Measurements from ENCODE around the gene GVQW3.
"Not testable (repeated sequence)": the region's sequence is repeated elsewhere in the genome, so short reads cannot be mapped to it uniquely, and the experiment has no call there.

Gene GVQW3

GRCh38 chr11:76380159-76380976 lies 755 bp upstream of the GVQW3 start:
- in situ Hi-C loops (cut with HindIII; ENCODE audit: low pct_ligation_motif_present, low pct_unique_long_range_greater_than_20kb, low sequenced_read_pairs): no loop called here
- peak; percentile 18 for DNase-seq

DNA sequence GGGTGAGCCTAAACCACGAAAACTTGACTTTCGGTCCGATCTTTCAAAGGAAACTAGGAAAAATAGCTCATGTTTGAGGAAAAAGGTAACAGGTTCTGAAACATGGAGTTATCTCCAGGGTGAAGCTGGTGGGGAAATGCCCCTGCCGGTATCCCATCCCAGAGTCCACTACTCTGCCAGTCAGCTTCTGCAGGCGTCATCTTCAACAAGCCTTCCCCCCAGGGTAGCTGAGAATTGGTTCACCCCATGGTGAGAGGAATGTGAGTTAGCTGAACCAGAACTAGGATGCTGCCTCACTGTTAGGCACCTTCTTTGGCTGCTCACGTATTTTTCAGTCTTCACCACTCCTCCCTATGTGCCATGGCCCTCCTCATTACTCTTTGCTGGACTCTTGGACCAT lies 1.1 kb downstream of the GVQW3 start:
- in situ Hi-C loops (cut with HindIII; ENCODE audit: low pct_ligation_motif_present, low pct_unique_long_range_greater_than_20kb, low sequenced_read_pairs): no loop called here
- no peak for DNase-seq

GRCh38 chr11:76385903-76386302 lies 4.8 kb downstream of the GVQW3 start:
- DNase-seq: no peak
- in situ Hi-C loops (cut with HindIII; ENCODE audit: low pct_ligation_motif_present, low pct_unique_long_range_greater_than_20kb, low sequenced_read_pairs): no loop called here

DNA sequence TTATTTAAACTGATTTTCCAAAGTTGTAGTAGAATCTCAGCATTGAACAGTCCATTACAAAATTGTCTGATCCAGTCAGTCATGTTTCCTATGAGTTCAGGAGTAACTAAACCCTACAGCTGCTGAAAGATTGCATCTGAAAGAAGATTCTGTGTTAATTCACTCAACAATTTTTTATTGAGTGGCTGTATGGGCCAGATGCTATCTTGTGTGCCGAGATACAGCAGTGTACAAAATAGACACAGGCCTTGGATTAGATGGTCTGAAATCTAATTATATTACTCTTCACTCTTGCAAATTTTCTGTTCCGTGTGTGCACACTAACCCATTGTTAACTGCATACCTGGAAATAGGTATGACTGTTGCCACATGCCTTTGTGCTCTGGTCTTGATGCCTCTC lies 7.3 kb downstream of the GVQW3 start:
- DNase-seq: no peak
- in situ Hi-C loops (cut with HindIII; ENCODE audit: low pct_ligation_motif_present, low pct_unique_long_range_greater_than_20kb, low sequenced_read_pairs): no loop called here

DNA sequence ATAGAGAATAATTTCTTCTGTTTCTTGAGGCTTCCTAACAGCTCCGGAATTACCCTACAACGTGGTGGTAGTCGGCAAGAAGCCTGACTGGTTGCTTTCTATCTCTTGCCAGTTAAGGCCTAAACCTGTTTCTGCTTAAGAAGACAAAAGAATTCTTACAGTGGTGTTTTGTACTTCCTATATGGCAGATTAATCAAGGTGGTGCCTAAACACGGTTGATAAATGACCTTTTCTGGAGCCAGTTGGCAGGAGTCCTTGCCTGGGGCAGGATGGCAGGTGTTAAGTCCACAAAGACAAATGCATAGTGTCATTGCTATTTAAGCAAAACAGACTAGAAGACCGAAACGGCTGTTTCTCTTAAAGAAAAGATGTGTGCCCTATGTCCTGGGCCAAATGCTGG lies 9.9 kb downstream of the GVQW3 start:
- in situ Hi-C loops (cut with HindIII; ENCODE audit: low pct_ligation_motif_present, low pct_unique_long_range_greater_than_20kb, low sequenced_read_pairs): no loop called here
- no peak for DNase-seq

DNA sequence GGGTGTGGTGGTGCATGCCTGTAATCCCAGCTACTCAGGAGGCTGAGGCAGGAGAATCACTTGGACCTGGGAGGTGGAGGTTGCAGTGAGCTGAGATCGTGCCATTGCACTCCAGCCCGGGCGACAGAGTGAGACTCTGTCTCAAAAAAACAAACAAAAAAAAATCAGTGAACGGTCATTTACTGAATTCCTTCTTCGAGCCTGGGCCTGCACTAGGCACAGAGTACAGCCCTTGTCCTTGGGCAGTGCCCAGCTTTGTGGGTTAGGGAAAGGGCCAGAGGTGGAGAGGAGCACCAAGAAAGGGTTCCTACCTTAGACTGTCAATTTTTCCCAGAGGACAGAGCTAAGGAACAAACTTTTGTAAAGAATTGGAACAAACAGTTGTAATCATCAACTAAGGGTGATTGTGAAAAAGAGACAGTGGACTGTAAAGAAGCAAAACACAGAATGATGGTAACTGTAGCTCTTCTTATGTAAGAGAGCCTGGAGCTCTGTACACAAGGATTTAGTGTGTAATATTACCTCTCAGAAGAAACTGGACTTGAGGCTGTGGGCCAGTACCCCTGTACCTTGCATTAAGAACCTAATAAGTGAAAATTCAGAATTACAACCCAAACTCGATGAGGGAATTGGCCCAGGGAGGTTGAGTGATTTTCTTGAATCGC lies 10.8 kb downstream of the GVQW3 start:
- DNase-seq: no peak
- in situ Hi-C loops (cut with HindIII; ENCODE audit: low pct_ligation_motif_present, low pct_unique_long_range_greater_than_20kb, low sequenced_read_pairs): no loop called here

GRCh38 chr11:76392870-76393269 lies 11.7 kb downstream of the GVQW3 start:
- no peak for DNase-seq
- in situ Hi-C loops (cut with HindIII; ENCODE audit: low pct_ligation_motif_present, low pct_unique_long_range_greater_than_20kb, low sequenced_read_pairs): no loop called here

- no peak for DNase-seq
- in situ Hi-C loops (cut with HindIII; ENCODE audit: low pct_ligation_motif_present, low pct_unique_long_range_greater_than_20kb, low sequenced_read_pairs): no loop called here
Measured at GRCh38 chr11:76394411-76394810, 13.3 kb downstream of the GVQW3 start.

- in situ Hi-C loops (cut with HindIII; ENCODE audit: low pct_ligation_motif_present, low pct_unique_long_range_greater_than_20kb, low sequenced_read_pairs): no loop called here
- no peak for DNase-seq
Measured at GRCh38 chr11:76395296-76395695, 14.2 kb downstream of the GVQW3 start.

DNA sequence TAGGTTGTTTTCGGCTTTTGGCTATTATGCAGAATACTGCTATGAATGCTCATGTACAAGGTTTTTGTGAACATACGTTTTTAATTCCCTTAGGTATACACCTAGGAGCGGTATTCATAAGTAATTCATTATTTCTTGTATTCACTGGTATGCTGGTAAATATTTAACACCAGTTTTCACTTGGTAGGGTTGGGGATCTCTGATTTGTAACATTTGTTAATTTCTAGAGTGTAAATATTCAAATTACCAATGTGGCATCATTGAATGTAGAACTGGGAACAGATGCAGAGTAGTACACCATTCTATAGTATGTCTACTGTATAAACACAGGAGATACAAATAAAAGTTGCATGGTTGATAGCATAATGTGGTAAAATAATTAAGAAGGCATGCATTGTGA lies 16.3 kb downstream of the GVQW3 start:
- DNase-seq: no peak
- in situ Hi-C loops (cut with HindIII; ENCODE audit: low pct_ligation_motif_present, low pct_unique_long_range_greater_than_20kb, low sequenced_read_pairs): no loop called here

- in situ Hi-C loops (cut with HindIII; ENCODE audit: low pct_ligation_motif_present, low pct_unique_long_range_greater_than_20kb, low sequenced_read_pairs): no loop called here
- no peak for DNase-seq
Measured at GRCh38 chr11:76400967-76401366, 19.8 kb downstream of the GVQW3 start.

DNA sequence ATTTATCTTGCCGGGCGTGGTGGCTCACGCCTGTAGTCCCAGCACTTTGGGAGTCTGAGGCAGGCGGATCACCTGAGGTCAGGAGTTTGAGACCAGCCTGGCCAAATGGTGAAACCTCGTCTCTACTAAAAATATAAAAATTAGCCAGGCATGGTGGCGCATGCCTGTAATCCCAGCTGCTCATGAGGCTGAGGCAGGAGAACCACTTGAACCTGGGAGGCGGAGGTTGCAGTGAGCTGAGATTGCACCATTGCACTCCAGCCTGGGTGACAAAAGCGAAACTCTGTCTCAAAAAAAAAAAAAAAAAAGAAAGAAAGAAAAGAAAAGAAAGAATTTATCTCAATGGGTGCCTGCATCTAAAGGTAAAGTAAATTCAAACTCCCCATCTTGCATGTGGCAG lies 20.4 kb downstream of the GVQW3 start:
- DNase-seq; in situ Hi-C loops (cut with HindIII; ENCODE audit: low pct_ligation_motif_present, low pct_unique_long_range_greater_than_20kb, low sequenced_read_pairs): not testable (repeated sequence)

- no peak for DNase-seq
- in situ Hi-C loops (cut with HindIII; ENCODE audit: low pct_ligation_motif_present, low pct_unique_long_range_greater_than_20kb, low sequenced_read_pairs): no loop called here
Measured at GRCh38 chr11:76406359-76406758, 25.2 kb downstream of the GVQW3 start.

- in situ Hi-C loops (cut with HindIII; ENCODE audit: low pct_ligation_motif_present, low pct_unique_long_range_greater_than_20kb, low sequenced_read_pairs): no loop called here
- peak; percentile 63 for DNase-seq
Measured at GRCh38 chr11:76408171-76408965, 27.2 kb downstream of the GVQW3 start.

DNA sequence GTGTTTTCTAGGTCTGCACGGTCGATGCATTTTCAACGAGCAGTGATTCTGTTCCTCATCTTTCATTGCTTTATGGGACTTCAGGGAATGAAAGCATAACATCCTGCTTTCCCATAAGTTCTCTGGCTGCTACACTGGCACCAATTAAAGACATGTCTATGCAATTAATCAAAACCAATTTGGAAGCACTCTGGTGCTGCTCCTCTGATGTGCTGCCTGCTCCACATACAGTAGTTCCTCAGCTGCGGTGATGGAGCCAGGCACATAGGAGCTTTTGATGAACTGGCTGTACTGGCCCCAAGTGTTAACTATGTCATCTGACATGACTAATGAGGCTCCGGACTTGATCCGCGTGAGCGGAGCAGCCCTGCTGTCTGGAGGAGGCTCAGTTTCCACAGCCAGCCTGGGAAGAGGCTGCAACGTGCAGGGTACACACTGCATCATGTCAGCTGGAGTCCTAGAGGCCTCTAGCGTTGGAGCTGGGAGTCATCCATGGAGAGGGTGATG lies 29.8 kb downstream of the GVQW3 start:
- in situ Hi-C loops (cut with HindIII; ENCODE audit: low pct_ligation_motif_present, low pct_unique_long_range_greater_than_20kb, low sequenced_read_pairs): no loop called here
- no peak for DNase-seq

- in situ Hi-C loops (cut with HindIII; ENCODE audit: low pct_ligation_motif_present, low pct_unique_long_range_greater_than_20kb, low sequenced_read_pairs): no loop called here
- DNase-seq: no peak
Measured at GRCh38 chr11:76415073-76415472, 34.0 kb downstream of the GVQW3 start.

DNA sequence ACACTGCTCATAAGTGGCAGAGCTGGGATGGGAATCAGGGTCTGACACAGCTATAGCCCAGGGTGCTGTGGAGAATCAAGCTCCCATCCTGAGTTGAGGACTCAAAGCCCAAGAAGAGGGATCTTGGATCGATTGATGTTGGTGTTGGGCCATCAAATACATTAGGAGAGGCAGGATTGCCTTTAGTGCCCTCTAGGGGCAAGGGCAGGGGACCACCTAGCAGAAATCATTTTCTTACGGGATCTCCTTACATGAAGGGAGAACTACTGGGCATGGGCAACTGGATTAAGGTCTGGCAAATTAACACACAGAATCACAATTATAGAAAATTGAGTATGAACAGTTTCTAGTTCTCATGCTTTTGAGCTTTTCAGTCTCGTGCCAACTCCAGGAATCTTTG lies 38.8 kb downstream of the GVQW3 start:
- in situ Hi-C loops (cut with HindIII; ENCODE audit: low pct_ligation_motif_present, low pct_unique_long_range_greater_than_20kb, low sequenced_read_pairs): no loop called here
- peak; percentile 18 for DNase-seq

DNA sequence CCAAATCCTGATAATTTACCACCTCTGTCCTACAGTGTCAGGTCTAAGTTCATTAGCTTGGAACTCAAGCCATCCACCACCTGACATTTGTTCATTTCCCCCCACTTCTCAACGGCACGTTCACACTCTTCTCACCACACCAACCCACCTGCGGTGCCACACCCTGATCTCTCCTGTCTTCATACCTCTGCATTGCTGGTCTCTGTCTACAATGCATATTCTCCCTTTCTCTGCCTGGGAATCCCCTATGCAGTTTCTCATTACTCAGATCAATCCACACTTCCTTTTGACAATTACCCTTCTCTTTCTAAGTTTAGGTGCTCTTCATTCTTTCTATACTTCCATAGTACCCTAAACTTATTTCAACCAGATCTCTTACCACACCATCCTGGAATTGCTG lies 43.3 kb downstream of the GVQW3 start:
- no peak for DNase-seq

GRCh38 chr11:76424891-76425290 lies 43.8 kb downstream of the GVQW3 start:
- no peak for DNase-seq
- in situ Hi-C loops (cut with HindIII; ENCODE audit: low pct_ligation_motif_present, low pct_unique_long_range_greater_than_20kb, low sequenced_read_pairs): no loop called here

More for the DNA sequence above, 43.3 kb downstream of the GVQW3 start:
- in situ Hi-C loops (cut with HindIII; ENCODE audit: low pct_ligation_motif_present, low pct_unique_long_range_greater_than_20kb, low sequenced_read_pairs): no loop called here
